ENCODE results near the gene TCEANC2.
A peak's percentile ranks its signal among the peaks of the same experiment; 100 is the strongest.
"Not testable (repeated sequence)": the region's sequence is repeated elsewhere in the genome, so short reads cannot be mapped to it uniquely, and the experiment has no call there.

TCEANC2 gene

DNA sequence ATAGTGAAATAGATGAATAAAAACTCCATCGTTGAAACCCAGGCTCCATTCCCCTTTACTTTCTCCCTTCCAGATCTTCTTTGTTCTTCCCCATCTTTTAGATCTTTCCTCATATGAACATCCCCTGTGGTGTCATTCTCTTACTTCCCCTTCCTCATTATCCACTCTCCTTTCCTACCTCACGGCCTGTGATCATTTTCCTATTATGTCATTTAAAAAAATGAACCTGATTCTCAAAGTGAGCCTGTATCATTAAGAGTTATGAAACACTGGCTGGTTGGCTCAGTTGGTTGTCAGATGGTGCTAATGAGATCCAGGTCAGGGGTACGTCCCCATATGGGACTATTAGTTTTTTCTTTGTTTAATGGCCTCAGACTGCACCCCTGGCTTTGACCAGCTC is 38.3 kb downstream of the TCEANC2 start:
- no peak for DNase-seq

DNA sequence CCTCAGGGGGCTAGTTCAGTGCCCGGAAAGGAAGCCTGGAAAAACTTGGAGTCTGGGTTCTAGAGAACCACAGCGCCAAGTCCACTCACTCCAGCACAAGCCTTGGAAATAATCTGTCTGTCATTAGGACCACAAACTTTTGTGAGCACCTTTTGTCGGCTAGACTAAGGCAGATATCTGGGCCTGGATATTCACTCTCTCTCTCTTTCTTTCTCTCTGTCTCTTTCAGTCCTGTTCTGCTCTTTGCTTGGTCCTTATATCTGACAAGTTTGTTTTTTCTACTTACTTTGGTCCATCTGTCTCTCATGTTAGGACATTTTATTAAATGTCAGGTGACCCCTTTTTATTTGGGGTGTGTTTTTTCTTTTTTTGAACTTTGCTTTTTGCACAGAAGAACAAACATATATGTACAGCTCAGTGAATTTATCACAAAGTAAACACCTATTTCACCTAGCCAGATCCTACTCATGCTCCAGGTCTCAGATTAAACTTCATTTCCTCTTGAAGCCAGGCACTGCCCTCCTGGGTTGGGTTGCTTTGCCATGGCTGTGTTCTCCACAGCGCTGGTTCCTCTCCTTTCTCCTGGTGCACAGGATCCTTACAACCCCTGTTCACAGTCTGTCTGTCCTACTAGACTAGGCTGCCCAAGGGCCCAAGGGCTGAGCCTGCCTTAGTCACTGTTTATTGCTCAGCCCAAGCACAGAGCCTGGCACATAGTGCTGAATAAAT is 40.8 kb downstream of the TCEANC2 start:
- no peak for DNase-seq

DNA sequence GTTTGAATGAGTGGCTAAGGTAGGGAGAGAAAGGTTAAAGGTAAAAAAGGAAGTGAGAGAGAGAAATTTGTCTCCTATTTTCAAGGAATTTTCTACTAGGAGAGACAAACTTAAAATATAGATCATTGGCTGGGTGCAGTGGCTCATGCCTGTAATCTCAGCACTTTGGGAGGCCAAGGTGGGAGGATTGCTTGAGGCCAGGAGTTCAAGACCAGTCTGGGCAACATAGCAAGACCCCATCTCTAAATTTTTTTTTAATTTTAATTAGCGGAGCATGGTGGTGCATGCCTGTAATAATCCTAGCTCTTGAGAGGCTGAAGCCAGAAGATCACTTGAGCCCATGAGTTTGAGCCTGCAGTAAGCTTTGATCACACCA is 41.3 kb downstream of the TCEANC2 start:
- not testable (repeated sequence) for DNase-seq

DNA sequence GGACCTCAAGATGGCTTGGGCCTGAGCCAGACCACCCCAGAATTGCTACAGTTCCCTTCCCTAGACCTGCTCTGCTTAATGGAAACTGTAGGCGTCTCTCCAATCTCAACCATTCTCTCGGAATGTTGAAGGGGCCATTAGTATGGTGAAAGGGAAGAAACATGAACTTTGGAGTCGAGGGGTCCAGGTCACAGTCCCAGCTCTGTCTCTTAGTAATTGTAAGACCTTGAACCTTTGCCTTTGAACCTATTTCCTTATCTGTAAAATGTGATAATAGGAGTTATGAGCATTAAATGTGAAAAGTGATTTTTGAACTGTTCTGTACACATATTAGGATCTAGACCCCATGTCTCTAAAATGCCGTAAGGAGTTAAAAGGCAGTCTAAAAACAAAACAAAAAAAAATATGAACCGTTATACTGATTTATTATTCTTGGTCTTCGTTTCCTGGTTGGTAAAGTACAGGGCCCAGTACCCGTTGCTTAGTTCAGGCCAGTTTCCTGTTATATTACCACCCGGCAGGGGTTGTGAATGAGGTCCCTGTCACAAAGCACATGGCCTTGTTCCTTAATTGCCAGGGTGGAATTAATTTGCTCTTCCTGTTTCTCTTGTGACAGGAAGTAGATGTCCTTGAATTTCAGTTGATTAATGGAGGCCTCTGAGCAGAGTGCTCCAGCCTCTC is 42.3 kb downstream of the TCEANC2 start:
- DNase-seq, result peak; percentile 80

DNA sequence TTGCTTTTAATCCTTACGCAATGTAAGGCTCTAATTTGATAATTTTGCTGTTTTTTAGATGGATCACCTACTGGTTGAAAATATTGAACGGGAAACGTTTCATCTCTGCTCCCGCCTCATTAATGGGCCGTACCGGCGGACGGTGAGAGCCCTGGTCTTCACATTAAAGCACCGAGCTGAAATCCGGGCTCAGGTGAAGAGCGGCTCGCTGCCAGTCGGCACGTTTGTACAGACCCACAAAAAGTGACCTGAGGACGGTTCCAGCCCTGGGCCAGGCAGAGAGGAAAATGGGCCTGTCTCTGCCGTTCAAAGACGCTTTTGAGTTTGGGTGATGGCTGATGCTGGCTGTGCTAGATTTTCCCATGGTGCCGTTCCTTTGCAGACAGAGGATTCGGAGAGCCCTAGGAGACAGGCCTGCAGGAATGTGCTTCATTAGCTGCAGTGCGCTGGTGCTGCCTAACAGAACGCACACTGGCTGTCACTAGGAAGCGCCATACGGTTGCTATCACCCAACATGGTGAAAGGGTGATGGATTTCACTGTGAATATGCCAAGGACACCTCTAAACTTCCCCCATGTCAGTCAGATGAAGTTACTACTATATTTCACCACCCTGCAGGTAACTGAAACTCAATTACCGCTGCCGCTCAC is 42.9 kb downstream of the TCEANC2 start:
- DNase-seq, result no peak

DNA sequence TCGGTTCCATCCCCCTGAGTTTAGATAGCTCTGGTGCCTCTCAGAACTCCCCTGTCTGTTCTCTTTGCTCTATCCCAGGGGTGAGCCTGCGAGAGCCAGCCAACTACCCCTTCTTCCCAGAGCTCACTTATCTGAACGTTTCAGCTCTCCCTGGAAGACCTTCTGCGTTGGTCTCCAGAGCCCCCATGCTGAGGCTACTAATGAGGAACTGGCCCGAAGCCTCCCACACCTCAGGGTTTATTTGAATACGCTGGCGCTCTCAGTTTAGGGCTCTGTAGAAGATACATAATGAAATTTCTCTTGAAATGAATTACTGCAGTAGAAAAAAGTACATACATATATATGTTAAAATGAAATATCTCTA is 43.5 kb downstream of the TCEANC2 start:
- DNase-seq, result peak; percentile 33

DNA sequence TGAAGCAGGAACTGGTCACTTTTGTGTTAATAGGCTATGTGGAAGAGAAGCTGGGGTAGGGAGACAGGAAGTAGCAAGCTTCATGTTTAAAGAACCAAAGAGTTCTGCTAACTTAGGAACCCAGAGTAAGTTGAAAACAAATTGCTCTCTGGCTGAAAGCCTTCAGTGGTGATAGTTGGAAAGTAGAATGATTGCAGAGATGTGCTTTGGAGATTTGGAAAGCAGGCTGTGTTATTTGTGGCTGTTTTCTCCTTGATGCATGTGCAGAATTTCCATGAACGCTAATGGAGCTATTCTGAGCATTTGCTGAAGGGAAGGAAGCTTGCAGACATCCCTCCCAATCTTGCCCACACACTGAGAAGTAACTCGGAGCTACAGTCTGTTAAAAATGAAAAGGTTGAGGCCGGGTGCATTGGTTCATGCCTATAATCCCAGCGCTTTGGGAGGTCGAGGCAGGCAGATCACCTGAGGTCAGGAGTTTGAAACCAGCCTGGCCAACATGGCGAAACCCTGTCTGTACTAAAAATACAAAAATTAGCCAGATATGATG is 45.7 kb downstream of the TCEANC2 start:
- DNase-seq, result no peak

DNA sequence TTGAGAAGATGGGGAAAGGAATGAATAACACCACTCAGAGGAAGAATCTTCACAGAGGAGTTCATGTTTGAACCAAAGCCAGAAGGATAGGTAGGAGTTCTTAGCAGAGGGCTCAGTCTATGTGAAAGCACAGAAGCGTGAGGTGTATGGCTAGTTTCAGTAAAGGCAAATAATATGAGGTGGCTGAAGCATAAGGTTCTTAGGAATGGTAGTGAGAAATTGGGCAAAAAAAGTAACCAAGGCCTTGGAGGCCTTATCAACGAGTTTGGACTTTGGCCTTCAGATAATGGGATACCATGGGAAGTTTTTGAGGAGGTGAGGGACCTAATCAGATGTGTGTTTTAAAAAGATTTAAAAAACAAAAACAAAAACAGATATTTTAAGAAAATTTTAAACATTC is 47.1 kb downstream of the TCEANC2 start:
- no peak for DNase-seq

DNA sequence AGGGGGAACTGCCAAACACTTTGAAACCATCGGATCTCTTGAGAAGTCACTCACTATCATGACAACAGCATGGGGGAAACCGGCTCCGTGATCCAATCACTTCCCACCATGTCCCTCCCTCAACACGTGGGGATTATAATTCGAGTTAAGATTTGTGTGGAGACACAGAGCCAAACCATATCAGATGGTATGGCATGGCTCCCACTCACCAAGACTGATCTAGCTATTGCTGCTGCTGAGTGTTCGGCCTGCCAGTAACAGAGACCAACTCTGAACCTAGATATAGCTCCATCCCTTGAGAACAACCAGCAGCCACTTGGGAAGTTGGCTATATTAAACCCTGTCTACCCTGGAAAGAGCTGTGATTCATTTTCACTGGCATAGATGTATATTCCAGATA is 50.0 kb downstream of the TCEANC2 start:
- no peak for DNase-seq

DNA sequence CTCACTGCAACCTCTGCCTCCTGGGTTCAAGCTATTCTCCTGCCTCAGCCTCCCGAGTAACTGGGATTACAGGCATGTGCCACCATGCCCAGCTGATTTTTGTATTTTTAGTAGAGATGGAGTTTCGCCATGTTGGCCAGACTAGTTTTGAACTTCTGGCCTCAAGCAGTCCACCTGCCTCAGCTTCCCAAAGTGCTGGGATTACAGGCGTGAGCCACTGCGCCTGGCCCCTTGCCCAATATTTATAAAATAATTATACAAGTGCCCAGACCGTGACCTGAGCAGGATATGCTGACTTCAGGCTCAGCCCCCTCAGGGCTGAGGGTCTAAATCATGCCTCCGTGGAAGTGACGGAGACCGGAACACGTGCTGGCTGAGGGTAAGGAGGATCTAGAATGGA is 51.2 kb downstream of the TCEANC2 start:
- DNase-seq, result not testable (repeated sequence)

DNA sequence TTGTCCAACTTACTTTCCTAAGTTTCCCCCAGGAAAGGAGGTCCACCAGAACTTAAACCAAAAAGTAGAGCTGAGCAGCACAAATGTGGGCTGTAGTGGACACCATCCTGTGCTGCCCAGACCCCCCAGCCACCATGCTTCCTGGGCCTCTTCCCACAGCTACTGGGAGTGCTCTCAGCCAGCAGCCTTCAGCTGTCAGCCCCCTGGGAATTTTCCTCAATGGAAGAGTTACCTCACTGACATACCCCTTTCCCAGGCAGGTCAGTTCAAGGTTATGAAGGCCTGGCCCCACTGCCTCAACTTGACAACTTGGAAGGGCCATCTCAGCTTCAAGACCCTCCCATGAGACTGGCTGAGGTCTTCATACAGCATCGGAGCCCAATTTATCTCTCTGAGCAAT is 51.7 kb downstream of the TCEANC2 start:
- no peak for DNase-seq

DNA sequence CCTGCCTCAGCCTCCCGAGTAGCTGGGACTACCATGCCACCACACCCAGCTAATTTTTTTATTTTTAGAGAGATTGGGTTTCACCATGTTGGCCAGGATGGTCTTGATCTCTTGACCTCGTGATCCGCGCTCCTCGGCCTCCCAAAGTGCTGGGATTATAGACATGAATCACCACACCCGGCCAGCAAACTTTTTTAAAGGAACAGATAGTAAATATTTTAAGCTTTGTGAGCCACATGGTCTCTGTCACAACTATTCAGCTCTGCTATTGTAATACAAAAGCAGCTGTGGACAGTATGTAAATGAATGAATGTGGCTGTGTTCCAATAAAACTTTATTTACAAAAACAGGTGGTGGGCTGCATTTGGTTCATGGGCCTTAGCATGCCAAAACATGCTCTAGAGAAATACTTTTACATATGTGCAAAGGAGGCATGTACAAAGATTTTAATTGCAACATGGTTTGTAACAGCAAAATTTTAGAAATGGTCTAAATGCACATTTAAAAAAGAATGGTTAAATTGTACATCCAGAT is 52.4 kb downstream of the TCEANC2 start:
- no peak for DNase-seq

DNA sequence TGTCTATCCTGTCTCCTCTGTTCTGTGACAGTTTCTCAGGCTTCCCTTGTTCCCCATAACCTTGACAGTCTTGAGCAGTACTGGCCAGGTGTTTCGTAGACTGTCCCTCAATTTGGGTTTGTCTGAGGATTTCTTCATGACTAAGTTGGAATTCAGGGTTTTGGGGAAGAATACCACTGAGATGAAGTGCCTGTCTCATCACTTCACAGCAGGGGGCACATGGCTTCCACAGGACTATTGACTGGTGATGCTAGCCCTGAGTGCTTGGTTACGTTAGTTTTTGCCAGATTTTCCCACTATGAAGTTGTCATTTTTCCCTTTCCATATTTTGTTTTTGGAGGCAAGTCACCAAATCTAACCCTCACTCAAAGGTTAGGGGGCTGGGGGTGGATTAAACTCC is 53.7 kb downstream of the TCEANC2 start:
- peak; percentile 53 for DNase-seq

DNA sequence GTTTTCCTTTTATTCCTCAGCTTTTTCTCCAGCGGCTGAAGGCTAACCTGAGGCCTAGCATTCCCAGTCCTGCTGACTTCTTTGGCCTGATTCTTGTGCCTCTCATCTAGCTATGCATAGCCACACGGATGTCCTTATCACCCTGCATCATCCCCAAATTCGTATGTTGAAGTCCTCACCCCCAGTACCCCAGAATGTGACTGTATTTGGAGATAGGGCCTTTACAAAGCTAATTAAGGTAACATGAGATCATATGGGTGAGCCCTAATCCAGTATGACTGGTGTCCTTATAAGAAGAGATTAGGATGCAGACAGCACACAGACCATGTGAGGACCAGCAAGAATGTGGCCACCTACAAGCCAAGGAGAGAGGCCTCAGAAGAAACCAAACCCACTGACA is 54.7 kb downstream of the TCEANC2 start:
- peak; percentile 73 for DNase-seq

DNA sequence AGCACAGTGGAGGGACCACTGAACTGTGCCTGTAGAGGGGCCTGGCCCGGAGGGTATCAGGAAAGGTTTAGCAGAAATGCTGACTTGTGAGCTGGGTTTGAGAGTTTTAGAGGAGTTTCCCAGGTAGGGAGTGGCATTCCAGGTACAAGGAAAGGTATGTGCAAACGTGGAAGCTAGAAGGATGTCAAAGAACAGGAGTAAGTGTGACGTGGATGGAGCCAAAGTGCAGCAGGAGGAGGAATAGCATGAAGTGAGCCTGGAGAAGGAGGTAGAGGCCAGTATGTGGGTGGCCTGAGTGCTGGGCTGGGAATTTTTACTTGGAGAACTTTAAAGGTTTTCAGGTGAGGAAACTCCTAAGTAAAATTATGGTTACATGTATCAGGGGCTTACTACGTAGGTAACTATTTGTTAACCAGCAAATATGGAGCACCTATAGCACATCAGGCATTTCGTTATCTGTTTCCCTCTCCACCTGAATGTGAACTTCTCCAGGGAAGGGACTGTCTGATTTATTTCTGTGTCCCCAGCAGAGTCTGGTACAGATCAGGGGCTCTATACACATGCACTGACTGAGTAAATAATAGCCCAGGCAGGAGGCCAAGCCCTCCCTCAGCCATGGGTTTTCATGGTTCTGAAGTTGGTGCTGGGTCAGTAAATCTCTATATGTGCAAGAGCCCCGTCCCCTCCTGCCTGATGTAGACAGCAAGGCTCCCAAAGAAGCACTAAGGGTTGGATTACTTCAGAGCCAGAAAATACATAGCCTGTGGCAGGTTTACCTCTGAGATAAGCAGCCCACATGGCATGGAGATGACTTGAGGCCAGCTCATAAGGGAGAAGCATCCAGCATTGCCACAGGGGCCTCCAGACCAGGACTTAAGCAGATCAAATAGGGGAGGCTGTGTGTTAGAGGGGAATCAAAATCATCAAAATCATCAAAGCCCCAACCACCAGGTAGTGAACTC is 56.0 kb downstream of the TCEANC2 start:
- DNase-seq, result peak; percentile 70

DNA sequence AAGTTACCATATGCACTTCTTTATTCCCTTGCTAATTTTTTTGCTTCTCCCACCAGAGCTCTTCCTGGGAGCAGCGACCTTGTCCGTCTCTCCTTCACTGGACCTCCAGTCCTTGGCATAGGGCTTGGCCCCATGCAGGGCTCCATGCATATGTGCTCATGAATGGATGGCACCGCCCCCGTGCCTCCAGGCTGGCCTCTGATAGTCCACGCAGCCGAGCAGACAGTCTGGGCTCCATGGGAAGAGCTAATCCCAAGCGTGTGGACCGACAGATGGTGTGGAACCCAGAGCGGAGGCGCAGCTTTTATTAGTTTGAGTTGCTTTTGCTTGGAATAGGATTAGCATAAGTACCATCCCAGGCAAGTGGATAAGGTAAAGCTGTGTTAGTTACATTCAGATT is 57.6 kb downstream of the TCEANC2 start:
- DNase-seq, result no peak

DNA sequence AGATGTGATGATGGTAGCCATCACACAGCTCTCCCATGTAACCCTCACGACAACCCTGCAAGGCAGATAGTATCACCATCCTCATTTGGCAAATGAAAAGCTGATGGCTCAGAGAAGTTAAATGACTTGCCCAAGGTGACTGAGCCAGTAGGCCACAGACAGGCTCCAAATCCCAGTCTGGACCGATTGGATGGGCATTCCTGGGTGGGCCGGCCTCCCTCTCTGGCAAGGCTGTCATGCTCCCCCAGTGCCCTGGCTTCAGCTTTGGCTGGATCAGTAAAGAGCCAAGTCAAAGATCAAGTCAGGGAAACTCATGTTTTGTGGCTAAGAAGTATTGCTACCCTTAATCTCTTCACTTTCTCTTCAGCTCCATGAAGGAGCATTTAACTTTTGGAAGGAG is 58.2 kb downstream of the TCEANC2 start:
- DNase-seq, result no peak

DNA sequence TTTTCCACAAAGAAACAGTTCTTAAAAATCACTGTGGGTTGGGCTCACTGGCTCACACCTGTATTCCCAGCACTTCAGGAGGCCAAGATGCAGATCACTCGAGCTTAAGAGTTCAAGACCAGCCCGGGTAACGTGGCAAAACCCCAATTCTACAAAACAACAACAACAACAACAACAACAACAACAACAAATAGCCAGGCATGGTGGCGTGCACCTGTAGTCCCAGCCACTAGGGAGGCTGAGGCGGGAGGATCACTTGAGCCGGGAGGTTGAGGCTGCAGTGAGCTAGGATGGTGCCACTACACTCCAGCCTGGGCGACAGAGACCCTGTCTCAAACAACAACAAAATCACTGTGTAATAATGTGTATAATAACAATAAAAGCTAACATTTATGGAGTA is 58.6 kb downstream of the TCEANC2 start:
- no peak for DNase-seq

DNA sequence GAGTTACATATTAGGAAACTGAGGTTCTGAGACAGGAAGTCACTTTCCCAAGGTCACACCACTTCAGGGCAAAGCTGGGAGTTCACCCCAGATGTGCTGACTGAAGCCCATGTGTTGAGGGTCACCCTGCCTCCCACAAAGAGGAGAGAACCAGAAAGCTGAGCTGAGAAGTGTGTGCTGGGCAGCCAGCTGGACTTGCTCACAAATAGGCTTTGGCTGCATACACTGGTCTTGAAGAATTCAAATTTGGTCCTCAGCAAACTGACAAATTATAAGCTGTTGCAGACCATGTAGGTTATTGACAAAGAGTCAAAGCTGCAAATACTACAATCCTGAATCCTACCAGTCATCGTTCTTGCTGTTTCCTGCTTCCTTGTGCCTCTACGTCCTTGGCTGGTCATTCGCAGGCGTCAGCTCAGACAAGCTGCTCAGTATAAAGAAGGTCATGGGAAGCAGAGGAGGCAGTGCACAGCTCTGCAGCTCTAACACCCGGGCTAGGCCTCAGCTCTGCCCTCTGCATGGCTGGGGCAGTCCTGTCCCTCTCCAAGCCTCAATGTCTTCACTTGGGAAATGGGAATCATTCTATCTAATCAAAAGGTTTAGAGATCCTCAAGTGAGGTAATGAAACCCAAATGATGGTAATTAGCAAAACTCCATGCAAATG is 59.4 kb downstream of the TCEANC2 start:
- DNase-seq, result no peak

DNA sequence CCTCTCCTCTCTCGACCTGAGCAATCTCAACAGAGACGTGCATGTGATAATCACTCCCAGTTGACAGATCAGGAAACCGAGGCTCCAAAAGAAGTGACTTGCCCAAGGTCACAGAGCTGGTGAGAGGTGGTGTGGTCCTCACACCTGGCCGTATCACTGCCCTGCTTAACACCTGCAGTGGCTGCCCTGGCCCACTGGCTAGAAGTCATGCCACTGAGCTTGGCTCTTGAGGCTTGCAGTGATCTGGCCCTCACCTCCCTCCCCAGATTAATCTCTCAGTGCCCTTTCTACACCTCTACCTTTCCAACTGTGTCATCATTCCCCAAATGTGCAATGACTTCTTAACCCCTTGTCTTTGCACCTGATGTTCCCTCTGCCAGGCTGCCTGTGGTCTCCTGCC is 60.6 kb downstream of the TCEANC2 start:
- DNase-seq, result no peak

DNA sequence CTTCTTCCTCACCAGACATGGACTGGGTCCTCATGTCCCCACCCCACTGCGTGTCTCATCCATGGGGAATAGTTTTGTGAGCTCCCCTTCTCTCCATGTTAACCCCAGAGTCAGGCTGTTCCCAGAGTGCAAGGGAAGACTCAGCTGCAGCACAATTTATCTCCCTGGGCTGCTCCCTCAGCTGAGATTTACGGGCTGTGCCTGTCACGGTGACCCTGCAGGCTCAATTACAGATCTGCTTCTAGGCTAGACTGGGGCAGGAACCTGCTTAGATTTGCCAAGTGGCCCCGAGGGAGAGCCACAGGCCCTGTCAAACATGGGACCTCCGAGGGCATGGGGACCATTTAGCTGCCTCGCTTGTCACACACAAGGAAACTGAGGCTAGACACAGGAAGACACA is 61.5 kb downstream of the TCEANC2 start:
- DNase-seq, result no peak

DNA sequence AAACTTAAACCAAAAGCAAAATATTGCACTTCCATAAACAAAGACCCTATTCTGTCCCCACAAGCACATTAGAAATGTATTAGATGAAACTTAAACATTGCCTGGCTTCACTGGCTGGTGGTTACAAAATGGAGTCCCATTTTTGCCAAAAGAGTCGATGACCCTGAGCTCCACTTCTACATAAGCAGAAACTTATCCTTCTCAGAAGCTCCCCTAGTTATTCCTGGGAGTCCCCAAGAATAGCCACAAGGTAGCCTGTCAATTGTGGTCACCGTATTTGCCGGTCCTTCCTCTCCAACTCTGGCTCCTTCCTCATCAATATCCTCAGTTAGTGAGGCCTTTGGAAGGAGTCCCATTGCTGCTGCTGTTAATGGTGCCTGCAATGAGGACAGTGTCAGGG is 62.1 kb downstream of the TCEANC2 start:
- no peak for DNase-seq
